Natural killer cell (primary cell): Measurements from ENCODE around the gene FCMR. TPM values are rescaled to one million over a fixed set of nuclear protein-coding genes. Genes with fewer than 3 reads are reported as not detected.

Experiments used
- ATAC-seq, 3 donors: fragments of 150-1000 bp in 2 of 3; fragments of 200-7000 bp in 1 of 3; cut with Tn5 transposase; 1 replicate in 1 of 3; 2 replicates in 2 of 3; pipeline ENCODE4 v1.10.0; 2021; ENCODE audit warnings: mild to moderate bottlenecking in 2 of 3, moderate library complexity in 2 of 3
- DNase-seq, 2 donors: peaks; one replicate each; pipeline versions ENCODE4 v3.0.0 to v3.0.0-alpha.2; 2013 to 2021; ENCODE audit warnings: mixed read lengths in 1 of 2
- H3K27ac ChIP-seq: one replicate; pipeline ENCODE4 v1.5.1; 2013; ENCODE audit warnings: mild to moderate bottlenecking, low read length
- H3K27me3 ChIP-seq: one replicate; pipeline ENCODE4 v1.6.1; 2013; ENCODE audit warnings: low read length; ENCODE audit not compliant: control insufficient read depth, insufficient read depth
- H3K36me3 ChIP-seq: one replicate; pipeline ENCODE4 v1.6.1; 2013; ENCODE audit warnings: low read length; ENCODE audit not compliant: control insufficient read depth, insufficient read depth
- H3K4me1 ChIP-seq: one replicate; pipeline ENCODE4 v1.6.1; 2013; ENCODE audit warnings: low read length; ENCODE audit not compliant: control insufficient read depth, insufficient read depth
- H3K4me3 ChIP-seq: one replicate; pipeline ENCODE4 v1.5.1; 2013; ENCODE audit warnings: low read length
- H3K9me3 ChIP-seq: one replicate; pipeline ENCODE4 v1.6.1; 2013; ENCODE audit warnings: low read length; ENCODE audit not compliant: control insufficient read depth, insufficient read depth
- H3K27ac Mint-ChIP-seq, 2 donors: one replicate each; pipeline ENCODE4 v1.8.0; 2022; ENCODE audit warnings: mild to moderate bottlenecking in 2 of 2, mixed read lengths in 2 of 2, moderate library complexity in 1 of 2
- H3K27me3 Mint-ChIP-seq, 2 donors: one replicate each; pipeline ENCODE4 v1.8.0; 2022; ENCODE audit warnings: low read depth in 2 of 2, mixed read lengths in 2 of 2
- H3K36me3 Mint-ChIP-seq: one replicate; pipeline ENCODE4 v1.8.0; 2022; ENCODE audit warnings: mixed read lengths
- H3K4me1 Mint-ChIP-seq, 2 donors: one replicate each; pipeline ENCODE4 v1.8.0; 2022; ENCODE audit warnings: mixed read lengths in 2 of 2
- H3K4me3 Mint-ChIP-seq: one replicate; pipeline ENCODE4 v1.8.0; 2022; ENCODE audit warnings: mild to moderate bottlenecking, moderate library complexity, mixed read lengths
- H3K9me3 Mint-ChIP-seq, 2 donors: one replicate each; pipeline ENCODE4 v1.8.0; 2022; ENCODE audit warnings: mixed read lengths in 2 of 2
- WGBS: methylation state at CpG from one replicate; pipeline ENCODE4 v1.1.7; 2013; ENCODE audit warnings: missing lambda C conversion rate; ENCODE audit not compliant: insufficient coverage; 5-methylcytosine and 5-hydroxymethylcytosine counted together
- intact Hi-C: fragments of 100-400 bp; cut with micrococcal nuclease; formaldehyde crosslinking; loops from one replicate; pipeline ENCODE4 v1.14.2; 2022
- total RNA-seq, 4 donors: library from RNA; stranded (reverse); fragments of 120-200 nt in 1 of 4; gene quantifications; one replicate each; pipeline versions ENCODE4 v1.2.3 to v1.2.4, GENCODE V29; 2013 to 2022
- TF ChIP-seq, protein P1 (sequence below): fragments of 200-600 bp; IDR thresholded peaks from one replicate; pipeline ENCODE4 v1.8.0; 2022; ENCODE audit warnings: antibody characterized with exemption

FCMR gene
- total RNA-seq, 3 donors from 2014 or later (not counting 1 experiment from before 2014, with no cell fraction given), result 157 to 178 (median 177) TPM

DNA sequence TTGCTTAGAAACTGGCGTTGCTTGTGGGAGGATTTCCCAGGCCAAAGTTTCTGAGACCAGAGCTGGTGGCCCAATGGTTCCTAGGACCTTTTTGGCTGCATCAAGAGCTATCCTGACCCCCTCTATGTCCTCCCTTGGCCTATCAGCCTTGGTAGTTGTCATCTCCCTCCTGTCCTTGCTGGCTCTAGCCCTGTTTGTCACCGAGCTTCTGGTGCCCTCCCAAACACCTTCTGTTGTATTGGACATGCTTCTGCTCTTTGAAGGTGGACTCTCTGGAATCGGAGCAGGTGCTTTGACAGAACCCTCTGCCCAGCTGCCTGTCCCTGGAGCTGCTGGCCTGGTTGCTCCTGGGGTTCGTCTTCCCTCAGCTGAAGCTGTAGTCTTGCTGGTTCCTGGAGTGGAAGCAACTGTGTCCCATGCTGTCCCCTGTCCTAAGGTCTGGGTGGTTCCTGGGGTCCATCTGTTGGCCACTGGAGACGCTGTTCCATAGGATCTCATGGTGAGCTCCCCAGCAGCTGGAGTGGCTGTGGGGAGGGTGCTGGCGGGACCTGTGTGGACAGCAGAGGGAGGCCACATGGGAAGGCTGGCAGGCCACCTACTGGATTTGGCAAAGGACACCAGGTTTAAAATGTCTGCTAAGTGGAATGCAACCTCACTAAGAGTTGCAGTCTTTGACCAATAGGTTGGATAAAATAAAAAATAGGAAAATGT is 39.1 kb upstream of the FCMR start:
- Mint-ChIP-seq H3K4me3 (no peak overlapping the region), H3K4me1 (peaks cover 0 to 10% of the 10 kb centered on the region in 2 donors), H3K36me3 (no peaks in the 10 kb centered on the region), H3K27ac (no peak overlapping the region), H3K9me3 (no peaks in the 10 kb centered on the region), H3K27me3 (no peaks in the 10 kb centered on the region)
- no peaks in the 10 kb centered on the region for H3K27me3 ChIP-seq
- DNase-seq, result no peak
- peaks cover 5% of the 10 kb centered on the region for H3K4me1 ChIP-seq
- H3K36me3 ChIP-seq, result no peaks in the 10 kb centered on the region
- WGBS, result 87% methylated on average over 6 of the region's 6 CpGs
- H3K9me3 ChIP-seq, result no peaks in the 10 kb centered on the region
- H3K27ac ChIP-seq, result no peak overlapping the region
- TF ChIP-seq, protein P1, sequence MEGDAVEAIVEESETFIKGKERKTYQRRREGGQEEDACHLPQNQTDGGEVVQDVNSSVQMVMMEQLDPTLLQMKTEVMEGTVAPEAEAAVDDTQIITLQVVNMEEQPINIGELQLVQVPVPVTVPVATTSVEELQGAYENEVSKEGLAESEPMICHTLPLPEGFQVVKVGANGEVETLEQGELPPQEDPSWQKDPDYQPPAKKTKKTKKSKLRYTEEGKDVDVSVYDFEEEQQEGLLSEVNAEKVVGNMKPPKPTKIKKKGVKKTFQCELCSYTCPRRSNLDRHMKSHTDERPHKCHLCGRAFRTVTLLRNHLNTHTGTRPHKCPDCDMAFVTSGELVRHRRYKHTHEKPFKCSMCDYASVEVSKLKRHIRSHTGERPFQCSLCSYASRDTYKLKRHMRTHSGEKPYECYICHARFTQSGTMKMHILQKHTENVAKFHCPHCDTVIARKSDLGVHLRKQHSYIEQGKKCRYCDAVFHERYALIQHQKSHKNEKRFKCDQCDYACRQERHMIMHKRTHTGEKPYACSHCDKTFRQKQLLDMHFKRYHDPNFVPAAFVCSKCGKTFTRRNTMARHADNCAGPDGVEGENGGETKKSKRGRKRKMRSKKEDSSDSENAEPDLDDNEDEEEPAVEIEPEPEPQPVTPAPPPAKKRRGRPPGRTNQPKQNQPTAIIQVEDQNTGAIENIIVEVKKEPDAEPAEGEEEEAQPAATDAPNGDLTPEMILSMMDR, result no peak
- ATAC-seq, result no peak
- intact Hi-C loops, result no loop called here
- no peak overlapping the region for H3K4me3 ChIP-seq

DNA sequence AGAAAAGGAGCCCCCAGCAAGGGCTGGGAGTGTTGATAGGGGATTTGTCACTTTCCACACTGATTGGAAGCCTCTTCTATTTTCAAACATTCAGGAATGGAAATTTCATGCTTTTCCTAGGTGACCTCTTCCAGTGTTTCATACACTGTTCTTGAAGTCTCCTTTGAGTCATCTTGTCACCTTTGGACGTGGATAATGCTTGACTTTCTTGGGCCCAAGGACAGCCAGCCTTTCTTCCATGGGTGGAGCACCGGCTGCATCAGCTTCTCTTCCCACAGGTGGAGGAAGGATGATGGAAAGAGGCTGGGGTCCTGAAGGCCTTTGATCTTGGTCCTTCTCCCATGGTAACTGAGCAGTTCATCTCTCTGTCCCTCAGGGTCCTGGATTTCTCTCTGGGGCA is 36.4 kb upstream of the FCMR start:
- no peaks in the 10 kb centered on the region for H3K27me3 ChIP-seq
- Mint-ChIP-seq H3K36me3 (no peaks in the 10 kb centered on the region), H3K9me3 (no peaks in the 10 kb centered on the region), H3K4me3 (no peak overlapping the region), H3K27me3 (no peaks in the 10 kb centered on the region), H3K4me1 (peaks cover 0 to 10% of the 10 kb centered on the region in 2 donors), H3K27ac (no peak overlapping the region)
- intact Hi-C loops, result no loop called here
- DNase-seq (no peak), ATAC-seq (no peak)
- peaks cover 5% of the 10 kb centered on the region for H3K4me1 ChIP-seq
- TF ChIP-seq, protein P1, result no peak
- H3K36me3 ChIP-seq, result no peaks in the 10 kb centered on the region
- no peak overlapping the region for H3K4me3 ChIP-seq
- H3K27ac ChIP-seq, result no peak overlapping the region
- H3K9me3 ChIP-seq, result no peaks in the 10 kb centered on the region
- WGBS, result 80% methylated on average over 2 of the region's 2 CpGs

DNA sequence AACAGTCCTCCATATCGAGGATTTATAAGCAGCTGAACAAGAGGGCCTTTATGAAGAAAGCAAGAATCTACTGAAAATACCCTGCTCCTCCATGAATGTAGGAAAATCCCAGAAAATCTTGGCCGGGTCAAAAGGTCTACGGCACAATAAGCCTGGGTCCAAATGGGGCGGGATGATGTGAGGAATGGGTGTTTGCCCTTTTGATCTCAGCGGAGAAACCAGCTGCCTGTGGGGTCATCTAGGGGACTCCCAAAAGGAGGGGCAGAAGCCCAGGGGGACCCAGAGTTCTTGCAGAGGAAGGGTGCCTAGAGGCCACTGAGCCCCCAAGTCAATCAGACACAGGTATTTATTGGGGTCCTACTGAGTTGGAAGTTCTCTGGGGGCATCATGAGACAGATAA is 35.9 kb upstream of the FCMR start:
- H3K4me3 ChIP-seq, result no peak overlapping the region
- H3K4me1 ChIP-seq, result peaks cover 5% of the 10 kb centered on the region
- Mint-ChIP-seq H3K27ac (no peak overlapping the region), H3K36me3 (no peaks in the 10 kb centered on the region), H3K4me1 (peaks cover 0 to 7% of the 10 kb centered on the region in 2 donors), H3K27me3 (no peaks in the 10 kb centered on the region), H3K9me3 (no peaks in the 10 kb centered on the region), H3K4me3 (no peak overlapping the region)
- ATAC-seq (no peak), DNase-seq (no peak)
- H3K27ac ChIP-seq, result no peak overlapping the region
- H3K9me3 ChIP-seq, result no peaks in the 10 kb centered on the region
- TF ChIP-seq, protein P1, result no peak
- intact Hi-C loops, result no loop called here
- H3K36me3 ChIP-seq, result no peaks in the 10 kb centered on the region
- 96% methylated on average over 5 of the region's 5 CpGs for WGBS
- H3K27me3 ChIP-seq, result no peaks in the 10 kb centered on the region
